Testis (tissue), 2 donors: ENCODE measurements around the gene ZNF532.

Experiments used
- CTCF ChIP-seq, 3 experiments: fragments of 450-650 bp in 2 of 3; fragments of 200-600 bp in 1 of 3; sonication (generic) in 1 of 3; IDR thresholded peaks; one replicate each; pipeline ENCODE4 v1.5.1; 2016 to 2019; ENCODE audit warnings: antibody characterized with exemption in 3 of 3, mild to moderate bottlenecking in 2 of 3, moderate library complexity in 1 of 3
- POLR2A ChIP-seq: fragments of 450-650 bp; IDR thresholded peaks from one replicate; pipeline ENCODE4 v1.6.1; 2017; ENCODE audit warnings: antibody characterized with exemption, mild to moderate bottlenecking, moderate library complexity

- TF ChIP-seq CTCF (IDR thresholded peaks at IDR 0.05): no peak
- no peak for TF ChIP-seq POLR2A
Observed at GRCh38 chr18:58996696-58997095, 132.0 kb downstream of the ZNF532 start.
